SK-N-SH (cell line): ENCODE measurements around the gene TBC1D1.

Experiments
- CTCF ChIP-seq: fragments of 200-600 bp; sonication (generic); IDR thresholded peaks from 2 replicates; pipeline ENCODE4 v1.6.1; 2017; ENCODE audit warnings: antibody characterized with exemption, mild to moderate bottlenecking, moderate library complexity
- EP300 ChIP-seq, 2 experiments: IDR thresholded peaks; 2 replicates each; pipeline versions ENCODE4 v1.4.0 to v1.6.1; 2012; ENCODE audit warnings: borderline replicate concordance in 1 of 2, low read depth in 1 of 2, low read length in 1 of 2
- EZH2phosphoT487 ChIP-seq: fragments of 200-600 bp; sonication (generic); IDR thresholded peaks from 2 replicates; pipeline ENCODE4 v1.6.1; 2017; ENCODE audit warnings: low read depth, mixed run types, mild to moderate bottlenecking, antibody characterized with exemption, moderate library complexity, borderline replicate concordance
- FOSL2 ChIP-seq: IDR thresholded peaks from 2 replicates; pipeline ENCODE4 v1.4.0; 2012; ENCODE audit warnings: low read depth, mild to moderate bottlenecking, moderate library complexity, borderline replicate concordance
- POLR2AphosphoS5 ChIP-seq: IDR thresholded peaks from 2 replicates; pipeline ENCODE4 v1.6.1; 2012; ENCODE audit warnings: low read depth, low read length
- REST ChIP-seq: IDR thresholded peaks from 2 replicates; pipeline ENCODE4 v1.6.1; 2012; ENCODE audit warnings: mild to moderate bottlenecking, low read depth, low read length, moderate library complexity
- TAF1 ChIP-seq: IDR thresholded peaks from 2 replicates; pipeline ENCODE4 v1.6.1; 2012; ENCODE audit warnings: low read depth, mild to moderate bottlenecking, low read length, moderate library complexity, borderline replicate concordance
- USF2 ChIP-seq: fragments of 150-350 bp; IDR thresholded peaks from 2 replicates; pipeline ENCODE4 v1.6.1; 2017; ENCODE audit warnings: antibody characterized with exemption, low read length, low read depth, borderline replicate concordance
- ZBTB33 ChIP-seq: IDR thresholded peaks from 2 replicates; pipeline ENCODE4 v1.4.0; 2012; ENCODE audit warnings: low read depth, borderline replicate concordance

- no peak for TF ChIP-seq CTCF
- TF ChIP-seq TAF1: no peak
- no peak for TF ChIP-seq FOSL2
- TF ChIP-seq EZH2phosphoT487: no peak
- TF ChIP-seq REST: no peak
- no peak for TF ChIP-seq USF2
- TF ChIP-seq ZBTB33: no peak
- TF ChIP-seq EP300 (IDR thresholded peaks at IDR 0.05; ENCODE audit: borderline replicate concordance in 1 of 2, low read depth in 1 of 2, low read length in 1 of 2): no peak
- TF ChIP-seq POLR2AphosphoS5: no peak
Measured at GRCh38 chr4:37991623-37992410, 100.9 kb downstream of the TBC1D1 start.
